Muscle of leg (tissue), 11 donors: ENCODE results near the gene MRPS6. TPM values are rescaled to one million over a fixed set of nuclear protein-coding genes. Genes with fewer than 3 reads are reported as not detected.

Experiments used
- DNase-seq: peaks from one replicate; pipeline ENCODE4 v3.0.0; 2013
- H3K27ac ChIP-seq: one replicate; pipeline ENCODE4 v1.5.1; 2013; ENCODE audit warnings: mild to moderate bottlenecking, low read length, control low read depth
- H3K27me3 ChIP-seq: one replicate; pipeline ENCODE4 v1.6.1; 2013; ENCODE audit warnings: low read length; ENCODE audit not compliant: control insufficient read depth, insufficient read depth
- H3K36me3 ChIP-seq: one replicate; pipeline ENCODE4 v1.6.1; 2013; ENCODE audit warnings: low read length; ENCODE audit not compliant: control insufficient read depth, insufficient read depth
- H3K4me1 ChIP-seq: one replicate; pipeline ENCODE4 v1.6.1; 2013; ENCODE audit warnings: low read length; ENCODE audit not compliant: control insufficient read depth, insufficient read depth
- H3K4me3 ChIP-seq: one replicate; pipeline ENCODE4 v1.5.1; 2013; ENCODE audit warnings: low read length, control low read depth
- H3K9me3 ChIP-seq: replicated peaks from 2 replicates; pipeline ENCODE4 v1.6.1; 2013; ENCODE audit warnings: low read depth, low read length; ENCODE audit not compliant: control insufficient read depth
- WGBS: methylation state at CpG from one replicate; pipeline ENCODE4 v1.1.5; 2013; ENCODE audit warnings: missing lambda C conversion rate; ENCODE audit not compliant: insufficient coverage; 5-methylcytosine and 5-hydroxymethylcytosine counted together
- polyA plus RNA-seq, 8 donors: library from polyadenylated mRNA; unstranded; fragments of 120-200 nt; gene quantifications; one replicate each; pipeline versions ENCODE4 v1.2.1 to v1.2.3, GENCODE V29; 2013; ENCODE audit warnings: inconsistent platforms in 1 of 8, low replicate concordance in 1 of 8; ENCODE audit not compliant: insufficient read length in 8 of 8, insufficient read depth in 1 of 8
- total RNA-seq: library from RNA; stranded (reverse); fragments of 120-200 nt; gene quantifications from one replicate; pipeline ENCODE4 v1.2.4, GENCODE V29; 2013

MRPS6 gene
- total and polyA plus RNA-seq, 9 donors = 15.5 to 52.5 (median 44.4) TPM

DNA sequence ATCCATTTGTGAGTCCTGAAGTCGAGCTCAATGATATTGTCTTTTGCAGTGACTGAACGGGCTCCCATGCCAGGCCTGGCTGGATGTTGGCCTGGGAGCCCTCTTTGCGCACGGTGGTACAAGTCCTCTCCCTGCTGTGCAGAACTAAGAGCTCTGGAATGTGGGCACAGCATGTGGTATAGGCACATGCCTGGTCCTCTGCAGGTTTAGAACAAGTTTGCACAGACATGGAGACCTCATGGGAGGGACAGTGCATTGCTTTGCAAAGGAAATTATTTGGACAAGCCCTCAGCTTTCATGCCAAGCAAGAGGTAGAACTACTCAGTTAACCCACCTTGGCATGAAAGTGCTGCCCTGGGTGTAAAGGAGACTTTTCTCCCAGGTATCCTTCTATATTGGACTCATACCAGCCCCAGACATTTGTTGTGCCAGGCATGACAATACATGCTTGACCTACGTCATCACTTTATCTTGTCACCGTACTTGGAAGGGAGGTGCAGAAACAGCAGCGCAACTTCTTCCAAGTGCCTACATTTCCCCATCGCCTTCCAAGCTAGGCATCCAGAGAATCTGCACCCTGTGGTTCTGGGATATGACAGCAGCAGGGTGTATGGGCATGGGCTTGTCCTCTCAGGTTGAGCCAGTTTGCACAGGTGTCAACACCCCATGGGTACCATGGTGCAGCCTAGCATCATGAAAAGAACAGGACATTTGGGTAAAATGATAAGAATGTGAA, 37.6 kb upstream of the MRPS6 start:
- H3K4me3 ChIP-seq = no peak overlapping the region
- H3K36me3 ChIP-seq = no peaks in the 10 kb centered on the region
- H3K9me3 ChIP-seq = no peaks in the 10 kb centered on the region
- H3K27me3 ChIP-seq = no peaks in the 10 kb centered on the region
- H3K27ac ChIP-seq = no peak overlapping the region
- 88% methylated on average over 8 of the region's 8 CpGs for WGBS
- DNase-seq = no peak
- H3K4me1 ChIP-seq = no peaks in the 10 kb centered on the region

DNA sequence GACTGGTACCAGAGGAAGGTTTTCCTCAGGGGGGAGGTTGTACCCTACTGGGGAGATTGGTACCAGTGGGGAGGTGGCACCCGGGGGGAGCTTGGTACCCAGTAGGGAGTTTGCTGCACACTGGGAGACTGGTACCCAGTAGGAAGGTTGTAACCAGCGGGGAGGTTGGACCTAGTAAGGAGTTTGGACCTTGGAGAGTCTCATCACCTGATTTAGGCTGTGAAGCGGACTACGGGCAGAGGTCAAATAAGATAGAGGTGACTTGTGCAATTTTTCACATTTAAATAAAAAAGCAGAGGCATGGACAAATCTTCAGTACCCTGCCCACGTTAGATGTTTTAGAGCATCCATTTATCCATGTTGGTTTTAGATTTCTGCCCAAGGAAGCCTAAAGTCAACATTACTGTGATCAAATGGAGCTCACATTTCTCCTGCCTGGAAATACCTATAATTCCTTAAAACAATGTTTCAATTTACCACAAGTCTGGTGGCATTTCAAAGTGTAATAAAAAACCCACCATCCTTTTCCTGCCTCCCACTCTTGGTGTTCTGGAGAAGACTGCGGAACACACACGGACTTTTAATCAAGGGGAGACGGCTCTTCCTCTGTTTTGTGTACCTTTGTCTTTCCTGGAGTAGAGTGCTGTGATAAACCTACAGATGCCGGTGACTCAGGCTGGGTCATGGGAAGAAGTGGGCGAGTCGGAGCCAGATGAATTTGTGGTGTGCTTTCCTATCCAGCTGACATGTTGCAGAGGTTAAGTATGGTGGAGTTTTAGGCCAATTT, 36.2 kb upstream of the MRPS6 start:
- no peaks in the 10 kb centered on the region for H3K9me3 ChIP-seq
- no peak overlapping the region for H3K4me3 ChIP-seq
- no peak overlapping the region for H3K27ac ChIP-seq
- no peaks in the 10 kb centered on the region for H3K36me3 ChIP-seq
- H3K27me3 ChIP-seq = no peaks in the 10 kb centered on the region
- H3K4me1 ChIP-seq = no peaks in the 10 kb centered on the region
- DNase-seq = no peak
- WGBS = 79% methylated on average over 4 of the region's 11 CpGs

- no peaks in the 10 kb centered on the region for H3K27me3 ChIP-seq
- H3K27ac ChIP-seq = no peak overlapping the region
- 49% methylated on average over 3 of the region's 10 CpGs for WGBS
- no peaks in the 10 kb centered on the region for H3K9me3 ChIP-seq
- H3K4me1 ChIP-seq = no peaks in the 10 kb centered on the region
- no peak overlapping the region for H3K4me3 ChIP-seq
- H3K36me3 ChIP-seq = no peaks in the 10 kb centered on the region
- no peak for DNase-seq
These were observed 33.5 kb upstream of the MRPS6 start for GRCh38 chr21:34039678-34040382.

DNA sequence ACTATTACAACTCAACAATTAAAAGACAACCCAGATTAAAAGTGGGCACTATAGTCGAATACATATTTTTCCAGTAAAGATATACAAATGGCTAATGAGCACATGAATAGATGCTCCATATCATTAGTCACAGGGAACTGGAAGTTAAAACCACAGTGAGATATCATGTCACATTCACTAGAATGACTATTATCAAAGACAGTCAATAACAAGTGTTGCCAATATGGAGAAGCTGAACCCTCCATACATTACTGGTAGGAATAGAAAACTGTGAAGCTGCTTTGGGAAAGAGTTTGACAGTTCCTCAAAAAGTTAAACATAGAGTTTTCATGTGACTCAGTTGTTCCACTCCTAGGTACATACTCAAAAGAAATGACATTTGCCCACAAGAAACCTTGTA, 30.6 kb upstream of the MRPS6 start:
- Histone ChIP-seq H3K4me3 (no peak overlapping the region), H3K27me3 (no peaks in the 10 kb centered on the region), H3K27ac (no peak overlapping the region), H3K4me1 (no peaks in the 10 kb centered on the region), H3K36me3 (no peaks in the 10 kb centered on the region), H3K9me3 (no peaks in the 10 kb centered on the region)
- DNase-seq = no peak
- WGBS = no CpG with 5 or more reads among the region's 1 CpG

DNA sequence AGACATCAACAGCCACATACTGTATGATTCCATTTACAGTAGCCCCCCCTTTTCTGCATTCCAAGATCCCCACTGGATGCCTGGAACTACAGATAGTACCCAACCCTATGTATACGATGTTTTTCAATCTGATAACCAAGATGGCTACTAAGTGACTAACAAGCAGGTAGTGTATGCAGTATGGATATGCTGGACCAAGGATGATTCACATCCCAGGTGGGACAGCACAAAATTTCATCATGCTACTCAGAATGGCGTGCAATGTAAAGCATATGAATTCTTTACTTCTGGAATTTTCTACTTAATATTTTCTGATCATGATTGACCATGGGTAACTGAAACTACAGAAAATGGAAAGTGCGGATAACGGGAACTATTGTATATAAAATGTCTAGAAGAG, 30.0 kb upstream of the MRPS6 start:
- no CpG with 5 or more reads among the region's 4 CpGs for WGBS
- Histone ChIP-seq H3K36me3 (no peaks in the 10 kb centered on the region), H3K9me3 (no peaks in the 10 kb centered on the region), H3K27me3 (no peaks in the 10 kb centered on the region), H3K4me1 (no peaks in the 10 kb centered on the region), H3K4me3 (no peak overlapping the region), H3K27ac (no peak overlapping the region)
- no peak for DNase-seq

- Histone ChIP-seq H3K4me3 (no peak overlapping the region), H3K27ac (no peak overlapping the region), H3K9me3 (no peaks in the 10 kb centered on the region), H3K36me3 (no peaks in the 10 kb centered on the region), H3K4me1 (no peaks in the 10 kb centered on the region), H3K27me3 (no peaks in the 10 kb centered on the region)
- WGBS = no CpG with 5 or more reads among the region's 6 CpGs
- DNase-seq = no peak
These were observed 26.5 kb upstream of the MRPS6 start for GRCh38 chr21:34046917-34047316.

DNA sequence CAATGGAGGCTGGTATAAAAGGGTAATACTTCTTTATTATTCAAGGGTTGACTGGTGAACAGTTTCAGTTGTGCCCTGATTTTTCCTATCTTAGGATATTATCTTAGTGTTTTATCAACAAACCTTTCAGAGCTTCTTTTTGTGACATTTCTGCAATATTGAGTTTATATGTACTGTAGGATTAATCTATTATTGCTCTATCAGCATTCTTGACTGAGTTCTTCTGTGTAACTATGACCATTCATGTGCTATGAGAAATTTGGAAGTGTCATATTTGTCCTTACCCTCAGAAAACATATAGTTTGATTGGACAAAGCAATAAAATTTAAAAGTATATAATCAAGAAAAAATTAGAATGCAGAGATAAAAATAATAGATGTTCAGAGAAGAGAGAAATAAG, 25.5 kb upstream of the MRPS6 start:
- H3K4me3 ChIP-seq = no peak overlapping the region
- no peaks in the 10 kb centered on the region for H3K4me1 ChIP-seq
- DNase-seq = no peak
- H3K36me3 ChIP-seq = no peaks in the 10 kb centered on the region
- H3K27ac ChIP-seq = no peak overlapping the region
- no peaks in the 10 kb centered on the region for H3K27me3 ChIP-seq
- H3K9me3 ChIP-seq = no peaks in the 10 kb centered on the region

GRCh38 chr21:34052171-34052570, 21.2 kb upstream of the MRPS6 start:
- Histone ChIP-seq H3K36me3 (no peaks in the 10 kb centered on the region), H3K9me3 (no peaks in the 10 kb centered on the region), H3K27ac (no peak overlapping the region), H3K27me3 (no peaks in the 10 kb centered on the region), H3K4me1 (no peaks in the 10 kb centered on the region), H3K4me3 (no peak overlapping the region)
- 50% methylated on average over 5 of the region's 5 CpGs for WGBS
- DNase-seq = no peak

DNA sequence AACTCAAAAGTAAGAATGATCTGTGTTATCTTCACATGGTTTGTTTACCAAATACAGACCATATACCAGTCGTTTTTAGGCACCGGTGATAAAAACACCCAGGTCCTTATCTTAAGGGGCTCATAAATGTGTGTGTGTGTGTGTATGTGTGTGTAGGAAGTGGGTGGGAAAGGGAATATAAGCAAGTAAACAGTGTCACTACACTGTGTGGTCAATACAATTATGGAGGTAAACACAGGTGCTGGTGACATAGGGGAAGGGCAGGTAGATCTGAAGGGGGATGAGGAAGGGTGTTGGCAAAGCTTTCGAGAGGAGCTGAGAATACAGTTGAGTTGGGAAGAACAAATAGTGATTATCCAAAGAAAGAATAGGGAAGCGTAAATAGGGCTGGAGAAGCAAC, 19.1 kb upstream of the MRPS6 start:
- Histone ChIP-seq H3K36me3 (no peaks in the 10 kb centered on the region), H3K9me3 (no peaks in the 10 kb centered on the region), H3K27me3 (no peaks in the 10 kb centered on the region), H3K4me1 (no peaks in the 10 kb centered on the region), H3K27ac (no peak overlapping the region), H3K4me3 (no peak overlapping the region)
- 85% methylated on average over 2 of the region's 4 CpGs for WGBS
- no peak for DNase-seq

DNA sequence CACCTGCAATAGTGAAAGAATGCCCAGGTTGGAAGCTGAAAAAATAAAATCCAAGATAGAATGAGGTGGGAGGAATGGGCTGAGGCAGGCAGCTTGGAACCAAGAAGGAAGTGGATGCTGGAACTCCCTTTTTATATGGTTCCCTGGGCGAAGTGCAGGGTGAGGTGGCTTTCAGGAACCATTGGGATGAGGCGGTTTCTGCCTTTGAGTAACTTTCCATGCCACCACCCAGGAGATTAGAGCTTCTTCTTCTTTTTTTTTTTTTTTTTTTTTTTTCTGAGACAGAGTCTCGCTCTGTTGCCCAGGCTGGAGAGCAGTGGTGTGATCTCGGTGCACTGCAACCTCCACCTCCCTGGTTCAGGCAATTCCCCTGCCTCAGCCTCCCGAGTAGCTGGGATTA, 17.8 kb upstream of the MRPS6 start:
- no peak for DNase-seq
- WGBS = 75% methylated on average over 2 of the region's 5 CpGs
- H3K9me3 ChIP-seq = no peaks in the 10 kb centered on the region
- no peaks in the 10 kb centered on the region for H3K36me3 ChIP-seq
- H3K4me1 ChIP-seq = no peaks in the 10 kb centered on the region
- H3K27ac ChIP-seq = no peak overlapping the region
- no peak overlapping the region for H3K4me3 ChIP-seq
- H3K27me3 ChIP-seq = no peaks in the 10 kb centered on the region
